DMS 273 treated with DMSO at 0.1 percent for 48 hours (cell line): ENCODE results near the gene ADCK1.
"Not testable (repeated sequence)": the region's sequence is repeated elsewhere in the genome, so short reads cannot be mapped to it uniquely, and the experiment has no call there.

Source experiments
- DNase-seq: peaks from one replicate; lab custom pipeline; 2025; lab: John Stamatoyannopoulos, UW

The ADCK1 gene

DNA sequence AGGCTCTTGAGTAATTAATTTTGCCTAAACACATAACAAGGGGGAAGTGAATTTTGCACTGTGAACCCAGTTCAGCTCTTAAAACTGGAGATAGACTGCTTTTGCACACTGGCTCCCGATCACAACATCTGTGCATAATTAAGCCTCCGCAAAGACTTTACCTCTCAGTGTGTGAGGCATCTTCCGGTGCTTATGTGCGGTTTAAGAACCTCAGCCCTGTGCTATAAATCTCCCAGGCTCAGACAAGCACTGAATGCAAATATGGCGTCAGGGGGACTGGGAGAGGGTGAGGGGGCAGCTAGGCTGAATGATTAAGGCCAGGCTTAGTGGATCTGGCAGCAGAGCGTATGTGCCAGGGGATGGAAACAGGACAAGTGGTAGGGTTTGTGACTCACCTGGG lies 103.3 kb downstream of the ADCK1 start:
- no peak for DNase-seq

DNA sequence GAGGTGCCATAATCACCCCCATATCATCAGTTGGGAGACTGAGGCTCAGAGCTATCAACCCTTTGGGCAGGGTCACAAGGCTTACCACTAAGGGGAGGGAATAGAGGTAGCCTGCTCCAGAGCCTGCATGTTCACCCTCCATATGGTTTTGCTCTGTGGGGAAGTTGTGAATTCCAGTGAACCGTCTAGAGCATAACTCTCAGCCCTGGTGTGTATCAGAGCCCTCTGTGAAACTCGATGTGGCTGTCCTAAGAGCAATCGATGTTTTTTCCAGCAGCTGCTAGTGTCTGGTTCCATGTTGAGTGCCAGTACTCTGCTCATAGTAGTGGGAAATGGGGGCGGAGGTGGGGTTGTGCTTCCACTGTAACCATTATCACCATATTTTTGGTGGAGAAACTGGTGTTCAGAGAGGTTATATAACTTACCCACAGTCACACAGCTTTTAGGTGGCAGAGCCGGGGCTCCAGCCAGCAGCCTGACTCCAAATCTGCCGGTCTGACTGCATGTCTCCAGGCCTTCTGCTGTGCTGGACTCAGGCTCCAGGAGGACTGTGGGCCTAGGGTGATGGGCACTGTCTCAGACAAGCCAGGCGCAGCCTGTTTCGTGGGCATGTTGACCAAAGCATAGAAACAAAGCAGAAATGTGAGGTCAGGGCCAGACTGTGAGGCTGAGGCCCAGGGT lies 104.2 kb downstream of the ADCK1 start:
- DNase-seq, result no peak

DNA sequence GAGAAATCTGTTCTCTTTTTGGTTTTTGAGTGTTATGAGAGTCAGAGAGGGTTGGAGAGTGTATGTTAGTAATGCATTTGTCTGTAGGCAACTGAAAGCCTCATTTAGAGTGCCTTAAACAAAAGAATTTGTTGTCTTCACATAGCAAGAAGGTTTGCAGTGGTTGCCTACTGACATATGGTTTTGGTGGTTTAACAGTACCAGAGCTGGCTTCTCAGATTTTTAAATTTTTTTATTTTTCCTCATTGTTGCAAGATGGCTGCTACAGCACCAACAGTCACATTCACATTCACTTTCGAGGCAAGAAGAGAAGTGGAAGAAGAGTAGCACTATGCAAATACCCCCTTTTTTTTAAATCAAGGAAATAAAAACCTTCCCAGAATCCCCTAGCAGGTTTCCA lies 106.5 kb downstream of the ADCK1 start:
- no peak for DNase-seq

GRCh38 chr14:77908847-77909246 lies 108.9 kb downstream of the ADCK1 start:
- no peak for DNase-seq

DNA sequence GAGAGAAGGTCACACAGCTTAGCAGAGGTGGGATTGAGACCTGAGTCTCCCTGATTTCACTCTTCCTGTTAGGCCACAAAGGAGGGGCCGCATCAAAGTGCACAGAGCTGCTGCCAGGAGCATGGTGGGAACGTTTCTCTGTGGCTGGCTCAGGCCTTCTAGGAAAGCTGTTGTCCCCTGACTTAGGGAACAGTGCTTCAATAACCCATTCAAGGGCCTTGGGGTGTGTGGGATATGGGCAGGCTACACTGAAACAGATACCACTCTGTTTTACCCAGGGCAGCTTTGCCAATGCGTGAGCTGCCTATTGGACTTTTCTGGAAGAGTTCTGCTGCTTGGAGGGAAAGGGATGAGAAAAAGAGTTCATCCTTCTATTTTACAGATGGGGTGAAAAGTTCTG lies 110.0 kb downstream of the ADCK1 start:
- DNase-seq, result no peak

GRCh38 chr14:77910506-77910905 lies 110.6 kb downstream of the ADCK1 start:
- DNase-seq, result no peak

DNA sequence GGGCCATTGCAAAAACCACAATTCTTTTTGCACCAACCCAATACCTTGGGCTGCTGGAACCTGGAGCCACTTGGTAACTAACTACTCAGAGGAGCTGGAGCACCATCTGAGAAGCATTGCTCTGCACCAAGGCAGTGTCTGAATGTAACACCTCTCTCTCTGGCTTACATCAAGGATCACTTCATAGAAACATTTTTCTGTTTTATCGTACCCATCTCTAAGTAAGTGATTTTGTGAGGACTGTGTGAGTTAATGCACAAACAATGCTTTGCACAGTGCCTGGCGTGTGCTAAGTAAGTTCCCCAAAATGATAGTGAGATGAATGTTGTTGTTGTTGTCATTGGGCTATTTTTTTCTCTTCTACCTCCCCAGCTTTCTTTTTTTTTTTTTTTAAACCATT lies 111.4 kb downstream of the ADCK1 start:
- no peak for DNase-seq

DNA sequence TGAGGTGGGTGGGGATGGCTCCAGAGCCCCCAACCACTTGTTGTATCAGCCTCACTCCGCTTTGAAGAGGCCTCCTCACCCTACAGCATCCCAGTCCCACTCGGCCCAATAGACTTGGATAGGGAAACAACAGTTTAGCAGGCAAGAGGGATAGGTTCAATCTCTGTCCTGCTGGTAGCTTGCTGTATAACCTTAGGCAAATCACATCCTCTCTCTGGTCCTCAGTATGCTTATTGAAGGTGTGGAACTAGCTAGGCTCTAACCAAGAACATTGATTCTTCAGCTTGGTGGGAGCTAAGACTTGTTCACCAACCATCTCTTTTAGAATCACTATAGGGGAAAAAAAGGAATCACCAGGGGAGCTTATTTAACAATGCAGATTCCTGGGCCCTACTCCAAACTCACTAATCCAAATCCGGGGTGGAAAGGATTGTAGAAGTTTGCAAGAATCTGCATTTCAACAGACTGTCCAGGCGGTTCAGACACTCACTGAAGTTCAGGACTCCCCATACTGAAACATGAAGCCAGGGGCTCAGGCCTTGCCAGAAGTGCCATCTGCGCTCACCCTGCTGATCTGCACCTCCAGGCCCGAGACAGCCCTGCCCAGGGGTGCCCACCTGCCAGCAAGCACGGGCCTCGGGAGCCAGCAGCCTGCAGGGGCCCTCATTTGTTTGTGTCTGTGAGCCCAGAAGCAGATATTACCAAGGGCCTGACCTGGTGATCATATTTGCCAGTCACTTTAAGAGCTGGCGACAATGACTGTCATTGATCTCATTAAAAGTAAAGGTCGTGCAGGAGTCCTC lies 113.0 kb downstream of the ADCK1 start:
- DNase-seq, result no peak

- DNase-seq, result no peak
Observed at GRCh38 chr14:77914073-77914721, 114.3 kb downstream of the ADCK1 start.

- DNase-seq, result not testable (repeated sequence)
Observed at GRCh38 chr14:77915390-77915789, 115.5 kb downstream of the ADCK1 start.

- no peak for DNase-seq
Observed at GRCh38 chr14:77917491-77918201, 117.7 kb downstream of the ADCK1 start.

GRCh38 chr14:77918448-77918847 lies 118.5 kb downstream of the ADCK1 start:
- DNase-seq, result no peak

- DNase-seq, result no peak
Observed at GRCh38 chr14:77920312-77920711, 120.4 kb downstream of the ADCK1 start.

- DNase-seq, result no peak
Observed at GRCh38 chr14:77921818-77922217, 121.9 kb downstream of the ADCK1 start.

DNA sequence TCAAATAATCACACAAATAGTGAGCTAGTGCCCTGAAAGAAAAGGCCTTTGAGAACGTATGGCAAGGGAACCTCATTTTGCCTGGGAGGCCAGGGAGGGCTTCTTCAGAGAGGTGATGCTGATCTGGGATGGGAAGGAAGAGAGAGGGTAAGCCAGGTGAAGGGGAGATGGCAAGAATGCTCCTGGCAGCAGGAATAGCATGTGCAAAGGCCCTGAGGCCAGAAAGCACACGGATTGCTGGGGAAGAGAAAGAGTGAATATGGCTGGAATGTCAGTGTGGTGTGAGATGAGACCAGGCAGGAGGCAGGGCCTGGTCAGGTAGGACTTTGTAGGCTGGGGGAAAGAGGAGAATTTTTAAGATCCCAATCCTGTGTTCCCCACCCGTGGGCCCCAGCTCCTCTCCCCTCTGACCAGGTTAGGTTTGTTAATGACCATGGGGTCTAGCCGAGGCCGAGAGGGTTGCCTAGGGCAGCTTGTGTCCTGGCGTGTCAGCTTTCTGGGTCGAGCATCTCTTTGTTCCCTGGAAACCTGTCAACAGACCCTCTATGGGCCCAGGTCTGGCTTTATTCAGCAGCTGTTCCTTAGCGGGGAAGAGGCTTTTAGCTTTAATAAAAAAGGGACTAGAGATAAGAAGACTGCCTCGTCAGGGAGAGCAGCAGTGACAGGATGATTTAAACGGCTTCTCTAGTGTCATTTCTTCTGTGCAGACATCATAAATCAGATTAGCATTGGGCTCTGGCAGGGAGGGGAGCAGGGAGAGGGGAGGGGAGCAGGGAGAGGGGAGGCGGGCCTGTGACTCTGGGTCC lies 123.4 kb downstream of the ADCK1 start:
- DNase-seq, result no peak

DNA sequence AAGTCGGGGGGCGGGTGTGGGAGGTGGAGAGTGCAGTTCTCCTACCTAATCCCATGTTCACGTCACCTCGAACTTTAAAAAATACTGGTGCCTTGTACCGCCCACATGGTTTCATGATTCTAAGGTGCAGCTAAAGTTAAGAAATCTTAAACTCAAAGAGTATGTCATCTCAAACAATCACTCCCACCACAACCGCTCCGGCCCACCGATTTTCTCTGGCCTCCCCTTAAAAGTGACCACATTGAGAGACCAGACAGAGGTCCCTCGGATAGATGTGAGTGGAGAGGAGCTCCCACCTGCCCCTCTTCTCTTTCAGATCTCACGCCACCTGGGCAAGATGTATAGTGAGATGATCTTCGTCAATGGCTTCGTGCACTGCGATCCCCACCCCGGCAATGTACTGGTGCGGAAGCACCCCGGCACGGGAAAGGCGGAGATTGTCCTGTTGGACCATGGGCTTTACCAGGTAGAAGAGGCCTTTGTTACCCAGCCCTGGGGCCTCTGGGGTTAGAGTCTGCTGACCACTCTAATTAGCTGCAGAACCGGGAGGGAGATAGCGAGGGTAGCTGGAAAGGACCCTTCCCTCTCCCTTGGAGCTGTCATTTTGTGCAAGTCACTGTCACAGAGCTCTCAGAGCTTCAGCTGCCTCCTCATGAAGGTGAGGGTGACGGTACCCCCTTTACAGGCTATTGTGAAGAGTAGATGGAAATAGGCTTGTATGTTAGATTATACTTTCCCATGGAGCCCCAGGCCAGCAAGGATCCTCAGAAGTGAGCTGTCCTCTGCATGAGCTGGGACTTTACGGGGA lies 124.4 kb downstream of the ADCK1 start:
- no peak for DNase-seq

DNA sequence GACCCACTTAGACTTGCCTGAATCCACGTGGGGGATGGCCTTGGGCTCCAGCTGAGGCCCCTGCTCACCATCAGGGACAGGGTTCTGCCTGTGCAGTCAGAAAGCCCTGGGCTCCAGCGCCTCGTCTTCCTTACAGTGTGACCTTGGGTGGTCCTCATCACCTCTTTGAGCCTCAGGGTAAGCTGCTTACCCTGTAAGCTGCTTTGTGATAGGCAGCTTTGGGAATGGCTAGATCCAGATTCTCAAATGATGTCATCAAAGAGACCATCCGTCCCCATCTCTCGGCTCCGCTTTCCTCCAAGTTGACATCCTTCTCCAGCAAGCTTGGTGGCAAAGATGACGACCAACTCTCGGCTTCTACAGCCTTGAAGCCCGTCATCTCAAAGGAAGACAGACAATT lies 127.0 kb downstream of the ADCK1 start:
- no peak for DNase-seq

- DNase-seq, result no peak
Observed at GRCh38 chr14:77931441-77931840, 131.5 kb downstream of the ADCK1 start.

GRCh38 chr14:77936138-77936639 lies 136.3 kb downstream of the ADCK1 start:
- no peak for DNase-seq

DNA sequence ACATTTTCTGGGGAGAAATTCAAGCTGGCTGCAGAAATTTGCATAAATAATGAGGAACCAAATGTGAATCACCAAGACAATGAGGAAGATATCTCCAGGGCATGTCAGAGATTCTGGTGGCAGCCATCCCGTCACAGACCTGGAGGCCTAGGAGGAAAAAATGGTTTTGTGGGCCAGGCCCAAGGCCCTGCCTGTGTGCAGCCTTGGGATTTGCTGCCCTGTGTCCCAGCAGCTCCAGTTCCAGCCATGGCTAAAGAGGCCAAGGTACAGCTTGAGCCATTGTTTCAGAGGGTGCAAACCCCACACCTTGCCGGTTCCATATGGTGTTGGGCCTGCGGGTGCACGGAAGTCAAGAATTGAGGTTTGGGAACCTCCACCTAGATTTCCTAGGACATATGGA lies 147.5 kb downstream of the ADCK1 start:
- DNase-seq, result no peak
